ENCODE data around the gene PHLDB3.
"Not testable (repeated sequence)": the region's sequence is repeated elsewhere in the genome, so short reads cannot be mapped to it uniquely, and the experiment has no call there.

PHLDB3 gene

GRCh38 chr19:43504426-43505185 is at the start of gene PHLDB3:
PHLDB3 (minus strand) TSS chr19:43504746; CDS start chr19:43504118, 628 bp downstream.
- peak; percentile 48 for DNase-seq

- DNase-seq: no peak
Observed at GRCh38 chr19:43553656-43554055, 49.1 kb upstream of the PHLDB3 start.

GRCh38 chr19:43552616-43553015 is 48.1 kb upstream of the PHLDB3 start:
- DNase-seq: no peak

GRCh38 chr19:43552198-43552450 is 47.6 kb upstream of the PHLDB3 start:
- DNase-seq: no peak

GRCh38 chr19:43551399-43552197 is 47.1 kb upstream of the PHLDB3 start:
- DNase-seq: no peak

- no peak for DNase-seq
Observed at GRCh38 chr19:43548706-43549105, 44.2 kb upstream of the PHLDB3 start.

GRCh38 chr19:43547926-43548325 is 43.4 kb upstream of the PHLDB3 start:
- not testable (repeated sequence) for DNase-seq

GRCh38 chr19:43546581-43546980 is 42.0 kb upstream of the PHLDB3 start:
- no peak for DNase-seq

GRCh38 chr19:43545981-43546380 is 41.4 kb upstream of the PHLDB3 start:
- no peak for DNase-seq

- no peak for DNase-seq
Observed at GRCh38 chr19:43545276-43545675, 40.7 kb upstream of the PHLDB3 start.

- no peak for DNase-seq
Observed at GRCh38 chr19:43544077-43544476, 39.5 kb upstream of the PHLDB3 start.

- no peak for DNase-seq
Observed at GRCh38 chr19:43541920-43542650, 37.5 kb upstream of the PHLDB3 start.

- no peak for DNase-seq
Observed at GRCh38 chr19:43540381-43540780, 35.8 kb upstream of the PHLDB3 start.

- no peak for DNase-seq
Observed at GRCh38 chr19:43538922-43539321, 34.4 kb upstream of the PHLDB3 start.

GRCh38 chr19:43534816-43535761 is 30.5 kb upstream of the PHLDB3 start:
- DNase-seq: peak; percentile 17

GRCh38 chr19:43534305-43534815 is 29.8 kb upstream of the PHLDB3 start:
- no peak for DNase-seq

GRCh38 chr19:43533546-43534304 is 29.2 kb upstream of the PHLDB3 start:
- peak; percentile 98 for DNase-seq

GRCh38 chr19:43532962-43533545 is 28.5 kb upstream of the PHLDB3 start, which contains the start of gene ZNF575:
ZNF575 (plus strand) TSS chr19:43533188; CDS start chr19:43534423, 1,235 bp downstream.
- DNase-seq: peak; percentile 89

- DNase-seq: peak; percentile 72
Observed at GRCh38 chr19:43532571-43532961, 28.0 kb upstream of the PHLDB3 start.

GRCh38 chr19:43527860-43528622 is 23.5 kb upstream of the PHLDB3 start:
- DNase-seq: peak; percentile 23
